Stimulated activated CD8-positive, alpha-beta memory T cell treated with anti-CD3 and anti-CD28 coated beads, Interleukin-12 subunit alpha, Interleukin-12 subunit beta, amount 100 ng/mL, for 1 hour (primary cell): Measurements from ENCODE around the gene AKAP10.
"Not testable (repeated sequence)": the region's sequence is repeated elsewhere in the genome, so short reads cannot be mapped to it uniquely, and the experiment has no call there.

Source experiments
- DNase-seq: peaks from one replicate; pipeline ENCODE4 v3.0.0-alpha.2; 2020; ENCODE audit warnings: low read depth

AKAP10 gene

GRCh38 chr17:19977293-19978208, at the start of gene AKAP10:
AKAP10 (minus strand) TSS chr17:19977828; CDS start chr17:19977679, 149 bp downstream.
- peak; percentile 89 for DNase-seq

GRCh38 chr17:20026960-20027359, 49.3 kb upstream of the AKAP10 start:
- no peak for DNase-seq

GRCh38 chr17:20022701-20023100, 45.1 kb upstream of the AKAP10 start:
- DNase-seq, result no peak

- DNase-seq, result not testable (repeated sequence)
Observed at GRCh38 chr17:20016475-20016992, 38.9 kb upstream of the AKAP10 start.

GRCh38 chr17:20012017-20012536, 34.4 kb upstream of the AKAP10 start:
- no peak for DNase-seq

GRCh38 chr17:20010936-20011335, 33.3 kb upstream of the AKAP10 start:
- no peak for DNase-seq

- DNase-seq, result no peak
Observed at GRCh38 chr17:20010099-20010863, 32.7 kb upstream of the AKAP10 start.

GRCh38 chr17:20009302-20010098, 31.9 kb upstream of the AKAP10 start, which contains the start of gene SPECC1:
SPECC1 (plus strand) TSS chr17:20009359; CDS start chr17:20096652, 87,293 bp downstream.
- peak; percentile 70 for DNase-seq

- no peak for DNase-seq
Observed at GRCh38 chr17:20009052-20009301, 31.3 kb upstream of the AKAP10 start.

GRCh38 chr17:20008242-20009051, 30.8 kb upstream of the AKAP10 start:
- DNase-seq, result no peak

- no peak for DNase-seq
Observed at GRCh38 chr17:19996502-19996901, 18.9 kb upstream of the AKAP10 start.

GRCh38 chr17:19996086-19996485, 18.5 kb upstream of the AKAP10 start:
- no peak for DNase-seq

- DNase-seq, result peak; percentile 60
Observed at GRCh38 chr17:19992803-19993713, 15.4 kb upstream of the AKAP10 start.

- no peak for DNase-seq
Observed at GRCh38 chr17:19991252-19991885, 13.7 kb upstream of the AKAP10 start.

GRCh38 chr17:19987897-19988296, 10.3 kb upstream of the AKAP10 start:
- DNase-seq, result no peak

GRCh38 chr17:19986941-19987861, 9.6 kb upstream of the AKAP10 start:
- no peak for DNase-seq

- no peak for DNase-seq
Observed at GRCh38 chr17:19979917-19980770, 2.5 kb upstream of the AKAP10 start.
